OCI-LY1 (cell line): ENCODE measurements around the gene INPP4A.
"Not testable (repeated sequence)": the region's sequence is repeated elsewhere in the genome, so short reads cannot be mapped to it uniquely, and the experiment has no call there.

Experiments
- H2AFZ ChIP-seq: fragments of 200-600 bp; sonication (generic), shearing (Covaris generic); 2 replicates; pipeline ENCODE4 v1.6.0; 2014; ENCODE audit warnings: antibody characterized with exemption, mild to moderate bottlenecking, low read length
- H3F3A ChIP-seq: fragments of 200-600 bp; sonication (generic), shearing (Covaris generic); 2 replicates; pipeline ENCODE4 v1.6.0; 2014; ENCODE audit warnings: mild to moderate bottlenecking, antibody characterized with exemption, low read length, moderate library complexity; ENCODE audit not compliant: insufficient read depth
- H3K27ac ChIP-seq: fragments of 200-600 bp; sonication (generic); 2 replicates; pipeline ENCODE4 v1.5.1; 2014; ENCODE audit warnings: low read length, mixed run types, mild to moderate bottlenecking, low read depth; ENCODE audit not compliant: poor library complexity, severe bottlenecking
- H3K27me3 ChIP-seq: fragments of 200-600 bp; sonication (generic); 2 replicates; pipeline ENCODE4 v1.6.0; 2014; ENCODE audit warnings: antibody characterized with exemption, mild to moderate bottlenecking, low read length, moderate library complexity; ENCODE audit not compliant: insufficient read depth
- H3K36me3 ChIP-seq: fragments of 200-600 bp; sonication (generic); 2 replicates; pipeline ENCODE4 v1.6.1; 2014; ENCODE audit warnings: mild to moderate bottlenecking, antibody characterized with exemption, low read length, moderate library complexity, mixed read lengths; ENCODE audit not compliant: insufficient read depth
- H3K4me1 ChIP-seq: fragments of 200-600 bp; sonication (generic); 2 replicates; pipeline ENCODE4 v1.5.1; 2014; ENCODE audit warnings: mild to moderate bottlenecking, low read length, moderate library complexity; ENCODE audit not compliant: insufficient read depth, severe bottlenecking
- H3K4me2 ChIP-seq: fragments of 200-600 bp; sonication (generic), shearing (Covaris generic); 2 replicates; pipeline ENCODE4 v1.6.1; 2014; ENCODE audit warnings: low read length
- H3K4me3 ChIP-seq: fragments of 200-600 bp; sonication (generic); 2 replicates; pipeline ENCODE4 v1.5.1; 2014; ENCODE audit warnings: low read length, low read depth, mild to moderate bottlenecking, mixed read lengths; ENCODE audit not compliant: poor library complexity, severe bottlenecking
- H3K79me2 ChIP-seq: fragments of 200-600 bp; shearing (Covaris generic); 2 replicates; pipeline ENCODE4 v1.6.1; 2016; ENCODE audit warnings: mixed run types, low read length, mixed read lengths; ENCODE audit not compliant: insufficient read depth
- H3K9ac ChIP-seq: fragments of 200-600 bp; sonication (generic), shearing (Covaris generic); 2 replicates; pipeline ENCODE4 v1.6.1; 2014; ENCODE audit warnings: mild to moderate bottlenecking, low read length, mixed read lengths
- H3K9me2 ChIP-seq: fragments of 200-600 bp; sonication (generic), shearing (Covaris generic); 2 replicates; pipeline ENCODE4 v1.6.1; 2014; ENCODE audit warnings: low read depth, mild to moderate bottlenecking, low read length, mixed read lengths
- H3K9me3 ChIP-seq: fragments of 200-600 bp; shearing (Covaris generic); 2 replicates; pipeline ENCODE4 v1.6.1; 2014; ENCODE audit warnings: low read length, mixed read lengths
- H4K20me1 ChIP-seq: fragments of 200-600 bp; sonication (generic), shearing (Covaris generic); 2 replicates; pipeline ENCODE4 v1.6.0; 2016; ENCODE audit warnings: mild to moderate bottlenecking, low read length; ENCODE audit not compliant: insufficient read depth
- CTCF ChIP-seq: fragments of 200-600 bp; sonication (generic), shearing (Covaris generic); IDR thresholded peaks from 2 replicates; pipeline ENCODE4 v1.5.1; 2017; ENCODE audit warnings: mild to moderate bottlenecking, antibody characterized with exemption, low read length, moderate library complexity, mixed read lengths
- EZH2 ChIP-seq: fragments of 200-600 bp; sonication (generic), shearing (Covaris generic); IDR thresholded peaks from 2 replicates; pipeline ENCODE4 v1.8.0; 2017; ENCODE audit warnings: borderline replicate concordance, mixed run types, mild to moderate bottlenecking, antibody characterized with exemption, low read length, moderate library complexity, mixed read lengths

INPP4A gene

GRCh38 chr2:98592565-98592964 lies 147.9 kb downstream of the INPP4A start:
- Histone ChIP-seq H3F3A (no peaks in the 10 kb centered on the region), H3K4me3 (no peak overlapping the region), H4K20me1 (no peaks in the 10 kb centered on the region), H3K27me3 (no peaks in the 10 kb centered on the region), H3K79me2 (no peaks in the 10 kb centered on the region), H3K4me2 (no peak overlapping the region), H3K4me1 (no peaks in the 10 kb centered on the region), H2AFZ (no peak overlapping the region), H3K9me2 (no peaks in the 10 kb centered on the region), H3K9ac (no peak overlapping the region), H3K9me3 (no peaks in the 10 kb centered on the region), H3K36me3 (peaks cover 15% of the 10 kb centered on the region), H3K27ac (no peak overlapping the region)
- TF ChIP-seq EZH2: no peak
- TF ChIP-seq CTCF: no peak

- H3K9me2 ChIP-seq, H3K27ac ChIP-seq, H3K9ac ChIP-seq, H3F3A ChIP-seq, H3K79me2 ChIP-seq, H3K4me3 ChIP-seq, H3K4me2 ChIP-seq, H3K27me3 ChIP-seq, H2AFZ ChIP-seq, H3K4me1 ChIP-seq, H4K20me1 ChIP-seq, H3K9me3 ChIP-seq: not testable (repeated sequence)
- H3K36me3 ChIP-seq: peaks cover 32% of the 10 kb centered on the region
Measured at GRCh38 chr2:98594665-98595064, 150.0 kb downstream of the INPP4A start.

DNA sequence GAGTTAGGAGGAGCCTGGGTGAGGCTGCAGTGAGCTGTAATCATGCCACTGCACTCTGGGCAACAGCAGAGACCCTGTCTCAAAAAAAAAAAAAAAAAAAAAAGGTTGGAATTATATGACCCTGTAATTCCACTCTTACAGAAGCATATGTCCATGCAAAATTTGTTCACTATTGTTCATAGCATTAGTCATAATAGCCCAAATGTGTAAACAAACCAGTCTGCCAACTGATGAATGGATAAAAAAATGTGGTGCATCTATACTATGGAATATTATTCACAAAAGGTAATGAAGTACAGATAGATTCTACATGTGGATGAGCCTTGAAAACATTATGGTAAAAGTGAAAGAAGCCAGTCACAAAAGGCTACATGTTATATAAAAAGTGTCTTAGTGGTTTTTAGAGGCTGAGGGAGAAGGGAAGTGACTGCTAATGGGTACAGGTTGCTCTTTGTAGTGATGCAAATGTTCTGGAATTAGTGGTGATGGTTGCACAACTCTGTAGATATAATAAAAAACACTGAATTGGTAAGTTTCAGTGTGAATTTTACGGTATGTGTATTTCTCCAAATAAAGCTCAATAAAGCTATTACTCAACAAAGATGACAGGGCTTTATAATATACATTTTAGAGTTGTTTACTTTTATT lies 154.2 kb downstream of the INPP4A start:
- Histone ChIP-seq H3K27me3 (no peaks in the 10 kb centered on the region), H3K79me2 (no peaks in the 10 kb centered on the region), H3K4me3 (no peak overlapping the region), H3K4me1 (no peaks in the 10 kb centered on the region), H3K9me3 (no peaks in the 10 kb centered on the region), H4K20me1 (no peaks in the 10 kb centered on the region), H3F3A (no peaks in the 10 kb centered on the region), H3K27ac (no peak overlapping the region), H3K9me2 (no peaks in the 10 kb centered on the region), H3K4me2 (no peak overlapping the region), H3K36me3 (peaks cover 68% of the 10 kb centered on the region), H2AFZ (no peak overlapping the region), H3K9ac (no peak overlapping the region)
- TF ChIP-seq CTCF (no peak), EZH2 (no peak)

GRCh38 chr2:98601532-98602132 lies 157.0 kb downstream of the INPP4A start:
- H3F3A ChIP-seq: no peaks in the 10 kb centered on the region

More at GRCh38 chr2:98601532-98602132, 157.0 kb downstream of the INPP4A start:
- H3K4me1 ChIP-seq: peaks cover 3% of the 10 kb centered on the region
- peaks cover 62% of the 10 kb centered on the region for H3K36me3 ChIP-seq
- H3K9ac ChIP-seq: no peak overlapping the region
- no peak overlapping the region for H3K4me3 ChIP-seq
- peak; percentile 80 for TF ChIP-seq CTCF
- no peak for TF ChIP-seq EZH2
- no peaks in the 10 kb centered on the region for H3K9me3 ChIP-seq
- H3K79me2 ChIP-seq: peaks cover 1% of the 10 kb centered on the region; the same call in 1 of the 2 replicates
- no peaks in the 10 kb centered on the region for H3K27me3 ChIP-seq
- H3K9me2 ChIP-seq: no peaks in the 10 kb centered on the region
- H3K4me2 ChIP-seq: no peak overlapping the region
- H4K20me1 ChIP-seq: no peaks in the 10 kb centered on the region
- H3K27ac ChIP-seq: no peak overlapping the region
- no peak overlapping the region for H2AFZ ChIP-seq
